ENCODE data around the gene POC1A. TPM values are rescaled to one million over a fixed set of nuclear protein-coding genes. Genes with fewer than 3 reads are reported as not detected.
A peak's percentile ranks its signal among the peaks of the same experiment; 100 is the strongest.

The POC1A gene
- total and polyA plus RNA-seq, 2 donors (not counting 1 experiment from before 2014, with no cell fraction given), result 1.7 to 2.8 TPM

- POLR2A ChIA-PET, result no interaction called here
- no peaks in the 10 kb centered on the region for H3K9me3 ChIP-seq (ENCODE audit: control extremely low read depth in 1 of 3, control insufficient read depth in 2 of 3, insufficient read depth in 1 of 3, low read length in 2 of 3)
- 43% methylated on average over 4 of the region's 5 CpGs for whole genome bisulfite sequencing (ENCODE audit: insufficient coverage)
- no peaks in the 10 kb centered on the region for H3K36me3 ChIP-seq (replicated peaks in 1 of 2; ENCODE audit: control extremely low read depth in 1 of 2, control insufficient read depth in 1 of 2, extremely low read depth in 1 of 2, insufficient read depth in 2 of 2, low read length in 1 of 2)
- no peak overlapping the region for H3K27ac ChIP-seq (ENCODE audit: low read length in 2 of 2)
- no peak overlapping the region for H3K4me3 ChIP-seq (ENCODE audit: control extremely low read depth in 1 of 5, extremely low read depth in 1 of 5, insufficient read depth in 1 of 5, low read depth in 2 of 5, low read length in 4 of 5)
- intact Hi-C loops (cut with micrococcal nuclease), result no loop called here
- CTCF ChIA-PET, result interaction anchor here (1.0 to 2.4 kb wide), 3 partner anchors 35 to 108 kb away, joined by 3 to 14 read pairs (median 8); no protein-coding TSS in a partner anchor
- ATAC-seq (ENCODE audit: low read depth) (no peak), DNase-seq (no peak)
- H3K9ac ChIP-seq (ENCODE audit: low read length), result no peak overlapping the region
- H3K4me3 Mint-ChIP-seq, result no peak overlapping the region
- H3K4me1 ChIP-seq (ENCODE audit: control insufficient read depth in 2 of 2, insufficient read depth in 2 of 2, low read length in 2 of 2), result peaks cover 0 to 10% of the 10 kb centered on the region in 2 donors
- H3K9me3 Mint-ChIP-seq (ENCODE audit: insufficient read depth), result no peaks in the 10 kb centered on the region
- no peaks in the 10 kb centered on the region for H3K79me2 ChIP-seq (ENCODE audit: control insufficient read depth, insufficient read depth, low read length)
- H3K27me3 Mint-ChIP-seq, result peaks cover 3% of the 10 kb centered on the region
- peaks cover 0 to 5% (median 3%) of the 10 kb centered on the region in 4 experiments for H3K27me3 ChIP-seq (replicated peaks in 1 of 4; ENCODE audit: control extremely low read depth in 1 of 4, control insufficient read depth in 3 of 4, insufficient read depth in 4 of 4, low read length in 3 of 4)
- H3K27ac Mint-ChIP-seq, result no peak overlapping the region
- H4K20me1 ChIP-seq (ENCODE audit: control insufficient read depth, insufficient read depth, low read length, poor library complexity, severe bottlenecking), result no peaks in the 10 kb centered on the region
- H3K4me2 ChIP-seq (replicated peaks; ENCODE audit: low read depth, low read length, poor library complexity, severe bottlenecking), result no peak overlapping the region
- TF ChIP-seq CTCF (IDR thresholded peaks at IDR 0.05), result no peak
- no peak for TF ChIP-seq EZH2 (IDR thresholded peaks at IDR 0.05; ENCODE audit: borderline replicate concordance, insufficient read depth, low read depth, low read length, poor library complexity, severe bottlenecking)
- peaks cover 5% of the 10 kb centered on the region for H3K4me1 Mint-ChIP-seq
- H2AFZ ChIP-seq (ENCODE audit: insufficient read depth, low read depth, low read length, poor library complexity, severe bottlenecking), result no peak overlapping the region
Measured at GRCh38 chr3:52036829-52037228, 117.4 kb downstream of the POC1A start.

GRCh38 chr3:52036222-52036694 lies 118.0 kb downstream of the POC1A start:
- Mint-ChIP-seq H3K4me3 (no peak overlapping the region), H3K4me1 (peaks cover 5% of the 10 kb centered on the region), H3K27me3 (peaks cover 3% of the 10 kb centered on the region), H3K27ac (no peak overlapping the region), H3K9me3 (ENCODE audit: insufficient read depth) (no peaks in the 10 kb centered on the region)
- TF ChIP-seq EZH2 (IDR thresholded peaks at IDR 0.05; ENCODE audit: borderline replicate concordance, insufficient read depth, low read depth, low read length, poor library complexity, severe bottlenecking) (no peak), CTCF (IDR thresholded peaks at IDR 0.05) (no peak)
- Histone ChIP-seq H4K20me1 (ENCODE audit: control insufficient read depth, insufficient read depth, low read length, poor library complexity, severe bottlenecking) (no peaks in the 10 kb centered on the region), H3K27me3 (replicated peaks in 1 of 4; ENCODE audit: control extremely low read depth in 1 of 4, control insufficient read depth in 3 of 4, insufficient read depth in 4 of 4, low read length in 3 of 4) (peaks cover 0 to 5% (median 3%) of the 10 kb centered on the region in 4 experiments), H3K79me2 (ENCODE audit: control insufficient read depth, insufficient read depth, low read length) (no peaks in the 10 kb centered on the region), H3K9ac (ENCODE audit: low read length) (no peak overlapping the region), H3K4me1 (ENCODE audit: control insufficient read depth in 2 of 2, insufficient read depth in 2 of 2, low read length in 2 of 2) (peaks cover 0 to 10% of the 10 kb centered on the region in 2 donors), H3K4me3 (ENCODE audit: control extremely low read depth in 1 of 5, extremely low read depth in 1 of 5, insufficient read depth in 1 of 5, low read depth in 2 of 5, low read length in 4 of 5) (no peak overlapping the region), H3K4me2 (replicated peaks; ENCODE audit: low read depth, low read length, poor library complexity, severe bottlenecking) (no peak overlapping the region), H3K27ac (ENCODE audit: low read length in 2 of 2) (no peak overlapping the region), H3K36me3 (replicated peaks in 1 of 2; ENCODE audit: control extremely low read depth in 1 of 2, control insufficient read depth in 1 of 2, extremely low read depth in 1 of 2, insufficient read depth in 2 of 2, low read length in 1 of 2) (no peaks in the 10 kb centered on the region), H2AFZ (ENCODE audit: insufficient read depth, low read depth, low read length, poor library complexity, severe bottlenecking) (no peak overlapping the region), H3K9me3 (ENCODE audit: control extremely low read depth in 1 of 3, control insufficient read depth in 2 of 3, insufficient read depth in 1 of 3, low read length in 2 of 3) (no peaks in the 10 kb centered on the region)
- CTCF ChIA-PET, result interaction anchor here (1.0 to 2.4 kb wide), 3 partner anchors 35 to 108 kb away, joined by 3 to 14 read pairs (median 8); no protein-coding TSS in a partner anchor
- peak; percentile 45 for ATAC-seq (ENCODE audit: low read depth)
- intact Hi-C loops (cut with micrococcal nuclease), result no loop called here
- DNase-seq, result no peak
- 21% methylated on average over 4 of the region's 5 CpGs for WGBS (ENCODE audit: insufficient coverage)
- POLR2A ChIA-PET, result no interaction called here
